GOT3 (cell line): ENCODE results near the gene MOXD1.
"Not testable (repeated sequence)": the region's sequence is repeated elsewhere in the genome, so short reads cannot be mapped to it uniquely, and the experiment has no call there.

Experiments used
- DNase-seq: peaks from one replicate; lab custom pipeline; 2025; ENCODE audit warnings: mixed read lengths; lab: John Stamatoyannopoulos, UW

MOXD1 gene

GRCh38 chr6:132279592-132280139, 121.6 kb downstream of the MOXD1 start:
- peak; percentile 15 for DNase-seq

- DNase-seq: no peak
Measured at GRCh38 chr6:132275066-132275970, 126.0 kb downstream of the MOXD1 start.

DNA sequence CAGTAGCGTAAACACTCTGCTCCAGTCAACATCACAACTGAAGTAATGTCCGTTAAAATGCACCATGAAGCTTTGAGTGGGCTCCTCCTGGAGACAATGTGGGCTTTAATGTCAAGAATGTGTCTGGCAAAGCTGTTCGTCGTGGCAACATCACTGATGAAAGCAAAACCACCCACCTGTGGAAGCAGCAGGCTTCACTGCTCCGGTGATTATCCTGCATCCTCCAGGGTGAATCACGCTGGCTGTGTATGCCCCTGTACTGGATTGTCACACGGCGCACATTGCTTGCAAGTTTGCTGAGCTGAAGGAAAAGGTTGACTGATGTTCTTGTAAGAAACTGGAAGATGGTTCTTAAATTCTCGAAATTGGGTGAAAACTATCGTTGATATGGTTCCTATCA, 128.5 kb downstream of the MOXD1 start:
- no peak for DNase-seq

DNA sequence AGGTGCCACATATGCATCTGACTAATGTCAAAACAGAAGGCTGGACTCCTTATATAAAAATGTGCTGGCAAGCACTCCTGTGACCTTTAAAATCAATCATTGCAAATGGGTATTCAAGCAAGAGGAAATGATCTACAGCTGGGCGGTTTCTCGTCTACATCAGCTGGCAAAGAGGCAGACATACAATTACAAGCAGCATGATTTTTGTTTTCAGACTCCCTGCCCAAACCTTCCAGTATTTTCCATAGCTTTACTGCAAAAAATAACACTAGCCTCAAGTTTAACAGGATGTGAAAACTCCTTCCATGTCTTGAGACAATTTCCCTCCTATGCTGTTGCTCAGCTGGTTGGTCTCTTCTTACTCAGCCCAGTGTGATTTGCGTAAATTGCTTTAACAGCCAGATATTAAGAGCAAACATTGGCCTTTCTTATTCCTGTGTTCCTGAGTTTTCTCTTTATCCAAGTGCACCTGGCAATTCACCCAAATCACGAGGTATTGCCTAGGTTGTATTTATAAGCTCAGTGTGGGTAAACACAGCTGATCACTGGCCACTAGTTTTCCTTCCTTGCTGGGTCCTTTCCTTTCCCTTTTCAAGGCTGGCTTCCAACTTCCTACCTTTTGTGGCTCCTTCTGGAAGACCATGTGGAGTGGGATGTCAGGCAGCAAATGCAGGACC, 130.4 kb downstream of the MOXD1 start:
- no peak for DNase-seq

DNA sequence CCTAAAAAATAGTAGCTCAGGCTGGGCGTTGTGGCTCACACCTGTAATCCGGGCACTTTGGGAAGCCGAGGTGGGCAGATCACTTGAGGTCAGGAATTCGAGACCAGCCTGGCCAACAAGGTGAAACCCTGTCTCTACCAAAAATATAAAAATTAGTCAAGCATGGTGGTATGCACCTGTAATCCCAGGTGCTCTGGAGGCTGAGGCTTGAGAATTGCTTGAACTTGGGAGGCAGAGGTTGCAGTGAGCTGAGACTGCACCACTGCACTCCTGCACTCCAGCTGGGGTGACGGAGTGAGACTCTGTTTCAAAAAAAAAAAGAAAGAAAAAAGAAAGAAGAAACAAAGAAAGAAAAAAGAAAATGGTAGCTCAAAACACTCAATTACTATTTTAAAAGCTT, 132.6 kb downstream of the MOXD1 start:
- DNase-seq: not testable (repeated sequence)

DNA sequence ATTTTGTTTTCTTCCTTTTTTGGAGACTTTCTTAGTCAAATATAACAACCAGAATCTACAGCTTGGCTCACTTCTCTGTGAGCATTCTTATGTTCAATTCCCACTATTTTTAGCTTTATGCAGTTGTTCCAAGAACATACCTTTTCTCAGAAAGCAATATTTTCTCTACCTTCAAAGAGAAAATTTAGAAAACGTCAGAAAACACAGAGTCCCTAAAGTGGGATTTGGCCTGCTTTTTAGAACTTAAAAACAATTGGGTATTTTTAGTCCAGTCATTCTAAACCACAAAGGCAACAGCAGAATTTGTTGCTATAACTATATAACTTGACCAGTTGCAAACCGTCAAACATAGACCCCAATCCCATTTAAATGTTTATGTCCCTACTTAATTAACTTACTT, 133.1 kb downstream of the MOXD1 start:
- no peak for DNase-seq

- no peak for DNase-seq
Measured at GRCh38 chr6:132265451-132266097, 135.7 kb downstream of the MOXD1 start.

DNA sequence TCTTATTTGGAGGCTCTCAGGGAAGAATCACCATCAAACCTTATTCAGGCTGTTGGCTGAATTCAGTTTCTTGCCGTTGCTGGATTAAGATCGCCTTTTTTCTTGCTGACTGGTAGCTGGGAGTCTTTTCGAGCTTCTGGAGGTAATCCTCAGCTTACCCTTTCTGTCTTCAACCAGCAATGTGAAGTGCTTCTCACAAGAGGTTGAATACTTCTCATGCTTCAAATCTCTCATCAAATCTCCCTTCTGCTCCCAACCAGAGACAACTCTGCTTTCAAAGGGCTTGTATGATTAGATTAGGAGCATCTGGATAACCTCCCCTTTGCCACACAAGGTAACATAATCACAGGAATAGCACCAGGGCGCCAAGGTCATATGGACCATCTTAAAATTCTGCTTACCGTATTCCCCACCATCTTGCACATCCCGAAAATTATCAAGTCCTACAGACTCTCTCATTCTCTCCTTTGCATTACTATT, 137.2 kb downstream of the MOXD1 start:
- no peak for DNase-seq

DNA sequence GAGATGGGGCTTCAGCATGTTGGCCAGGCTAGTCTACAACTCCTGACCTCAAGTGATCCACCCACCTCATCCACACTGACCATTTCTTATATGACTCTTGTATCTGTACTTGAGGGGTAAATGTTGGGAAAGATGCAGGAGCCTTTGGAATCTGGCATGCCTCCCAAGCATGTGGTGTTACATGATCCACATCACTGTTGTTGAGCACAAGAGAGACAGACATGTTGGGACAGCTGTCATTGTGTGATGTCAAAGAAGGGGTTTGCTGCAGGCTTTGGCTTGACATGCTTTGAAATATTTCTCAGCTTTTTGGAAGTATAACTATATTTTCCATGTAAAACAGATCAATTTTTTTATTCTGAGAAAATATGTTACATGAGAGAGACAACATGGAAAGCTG, 139.9 kb downstream of the MOXD1 start:
- no peak for DNase-seq

GRCh38 chr6:132259070-132259469, 142.2 kb downstream of the MOXD1 start:
- DNase-seq: no peak

GRCh38 chr6:132257561-132257960, 143.7 kb downstream of the MOXD1 start:
- no peak for DNase-seq

DNA sequence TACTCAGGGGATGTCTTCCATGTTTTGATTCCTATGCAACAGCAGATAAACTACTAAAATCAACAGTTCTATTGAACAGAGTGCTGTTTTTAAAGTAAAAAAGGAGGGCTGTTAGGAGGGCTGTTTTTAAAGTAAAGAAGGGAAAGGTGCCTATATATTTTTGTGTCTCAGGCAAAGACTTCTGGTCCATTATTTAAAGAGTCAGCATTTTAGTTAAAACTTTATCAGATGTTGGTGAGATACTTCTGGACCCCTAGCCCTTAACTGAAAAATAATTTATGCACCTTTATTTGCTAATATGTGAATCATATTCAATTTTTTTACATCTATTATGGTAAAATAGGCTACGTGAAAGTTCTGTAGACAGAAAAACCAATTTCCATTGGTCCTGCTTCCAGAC, 144.8 kb downstream of the MOXD1 start:
- DNase-seq: no peak

DNA sequence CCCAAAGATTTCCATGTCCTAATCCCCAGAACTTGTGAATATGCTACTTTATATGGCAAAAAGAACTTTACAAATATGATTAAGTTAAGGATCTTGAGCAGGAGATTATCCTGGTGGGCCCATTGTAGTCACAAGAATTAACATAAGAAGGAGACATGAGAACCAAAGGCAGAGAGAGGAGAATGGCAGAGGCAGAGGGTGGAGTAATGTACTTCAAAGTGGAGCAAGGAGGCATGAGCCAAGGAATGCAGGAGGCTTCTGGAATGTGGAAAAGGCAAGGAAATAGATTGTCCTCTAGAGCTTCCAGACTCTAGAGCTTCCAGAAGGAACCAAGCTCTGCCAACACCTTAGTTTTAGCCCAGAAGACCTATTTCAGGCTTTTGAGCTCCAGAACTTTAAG, 147.4 kb downstream of the MOXD1 start:
- no peak for DNase-seq

DNA sequence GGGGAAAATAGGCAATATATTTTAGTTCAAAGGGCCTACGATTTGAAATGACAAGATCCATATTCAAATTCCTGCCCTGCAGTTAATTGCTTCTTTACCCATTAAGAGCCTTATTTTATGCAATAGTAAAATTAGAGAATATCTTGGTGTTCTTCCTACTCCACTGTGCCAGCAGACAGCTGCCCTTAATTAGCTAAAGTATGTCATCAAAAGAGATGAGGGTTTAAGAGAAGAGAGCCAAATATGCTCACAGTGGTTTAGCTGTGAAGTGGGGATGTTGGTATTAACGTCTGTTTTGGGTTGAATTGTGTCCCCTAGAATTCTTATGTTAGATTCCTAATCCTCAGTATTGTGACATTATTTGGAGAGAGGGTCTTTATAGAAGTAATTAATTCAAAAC, 148.1 kb downstream of the MOXD1 start:
- no peak for DNase-seq

- DNase-seq: no peak
Measured at GRCh38 chr6:132252113-132252512, 149.2 kb downstream of the MOXD1 start.

DNA sequence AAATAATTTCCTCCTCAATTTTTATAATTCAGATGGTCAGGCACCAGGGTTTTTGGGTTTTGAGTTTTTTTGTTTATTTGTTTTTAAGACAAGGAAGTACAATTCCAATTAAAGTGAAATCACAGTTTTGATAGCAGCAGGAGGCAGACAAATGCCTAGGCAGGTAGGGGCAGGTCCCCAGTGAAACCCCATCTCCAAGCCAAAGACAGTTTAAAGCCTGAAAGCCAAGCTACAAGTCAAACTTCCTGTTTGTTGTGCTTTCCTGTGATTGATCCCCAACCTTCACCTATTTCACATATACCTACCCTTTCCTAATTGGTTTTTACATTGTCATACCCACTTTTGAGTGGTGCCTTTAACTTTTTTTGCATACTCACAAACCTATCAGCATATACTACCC, 149.6 kb downstream of the MOXD1 start:
- DNase-seq: no peak

DNA sequence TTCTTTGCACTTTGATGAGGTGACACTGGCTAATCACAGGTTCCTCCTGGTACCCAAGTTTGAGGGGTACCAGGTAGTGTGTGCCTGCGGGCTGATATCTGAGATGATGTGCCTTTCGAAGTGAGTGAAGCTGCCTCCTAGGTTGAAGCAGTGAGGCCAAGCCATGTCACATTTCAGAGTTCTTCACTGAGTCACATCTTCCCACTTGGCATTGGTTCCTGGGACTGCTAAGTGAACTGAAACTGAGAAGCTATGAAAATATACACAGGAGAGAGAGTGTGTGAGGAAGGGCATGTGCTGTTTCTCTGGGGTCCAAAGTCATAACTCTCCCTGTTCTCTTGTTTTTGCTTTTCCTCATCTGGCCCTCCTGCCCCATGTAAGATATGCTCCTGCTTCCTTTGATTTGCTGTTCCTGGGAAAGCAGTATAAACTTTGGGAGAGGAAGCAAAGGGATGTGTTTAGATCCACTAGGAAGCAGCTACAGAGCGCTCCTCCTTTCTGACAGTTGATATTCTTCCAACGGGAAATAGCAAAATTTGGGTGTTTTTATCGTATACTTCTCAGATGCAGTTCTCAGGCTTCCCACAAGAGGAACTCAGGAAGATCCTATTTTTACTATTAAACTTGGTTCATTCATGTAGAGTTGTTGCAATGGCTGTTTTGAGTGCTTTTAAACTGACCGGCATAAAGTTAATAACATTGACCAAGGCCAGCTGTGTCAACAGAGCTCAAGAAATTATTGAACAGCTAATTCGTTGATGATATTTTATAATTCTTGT, 153.7 kb downstream of the MOXD1 start:
- no peak for DNase-seq

- DNase-seq: no peak
Measured at GRCh38 chr6:132246632-132247270, 154.5 kb downstream of the MOXD1 start.

DNA sequence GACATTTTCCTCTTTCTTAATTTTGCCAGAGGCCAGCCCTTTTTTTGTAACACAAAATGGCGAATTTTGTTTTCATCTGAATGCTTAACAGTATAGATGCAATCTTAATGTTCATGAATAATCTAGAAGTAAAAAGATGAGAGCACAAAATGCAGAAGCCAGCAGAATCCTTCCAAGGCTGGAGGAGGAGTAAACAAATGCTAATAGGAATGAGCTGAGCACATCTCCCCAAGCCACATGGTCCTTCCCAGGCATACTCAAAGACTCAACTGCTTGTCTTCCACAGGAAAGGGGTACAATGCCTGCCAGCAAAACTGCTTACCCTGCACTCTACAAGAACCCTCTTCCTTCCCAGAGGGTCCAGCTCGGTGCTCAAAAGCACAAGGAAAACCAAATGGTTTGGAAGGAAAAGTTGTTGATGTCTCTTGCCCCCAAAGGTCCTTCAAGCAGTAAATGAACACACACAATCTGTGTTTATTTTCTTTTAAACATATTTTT, 155.1 kb downstream of the MOXD1 start:
- no peak for DNase-seq
